Measurements from ENCODE around the gene PCSK2.

GRCh38 chr20:17457588-17458190 lies 230.8 kb downstream of the PCSK2 start:
- TF ChIP-seq CTCF (IDR thresholded peaks at IDR 0.05 in 4 of 5, conservative IDR thresholded peaks at IDR 0.05 in 1 of 5) (no peak), POLR2A (IDR thresholded peaks at IDR 0.05) (no peak)
